NCI-H446 treated with DMSO at 0.1 percent for 48 hours (cell line): ENCODE measurements around the gene AIM2.
"Not testable (repeated sequence)": the region's sequence is repeated elsewhere in the genome, so short reads cannot be mapped to it uniquely, and the experiment has no call there.

Experiments
- DNase-seq: peaks from one replicate; lab custom pipeline; 2025; lab: John Stamatoyannopoulos, UW

The AIM2 gene, protein sequence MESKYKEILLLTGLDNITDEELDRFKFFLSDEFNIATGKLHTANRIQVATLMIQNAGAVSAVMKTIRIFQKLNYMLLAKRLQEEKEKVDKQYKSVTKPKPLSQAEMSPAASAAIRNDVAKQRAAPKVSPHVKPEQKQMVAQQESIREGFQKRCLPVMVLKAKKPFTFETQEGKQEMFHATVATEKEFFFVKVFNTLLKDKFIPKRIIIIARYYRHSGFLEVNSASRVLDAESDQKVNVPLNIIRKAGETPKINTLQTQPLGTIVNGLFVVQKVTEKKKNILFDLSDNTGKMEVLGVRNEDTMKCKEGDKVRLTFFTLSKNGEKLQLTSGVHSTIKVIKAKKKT

GRCh38 chr1:159076438-159077119, at the start of gene AIM2:
TSS of gene AIM2 (minus strand) at chr1:159076766. CDS start at chr1:159073499, 3,267 bp downstream.
- no peak for DNase-seq

GRCh38 chr1:159123587-159123986, 47.0 kb upstream of the AIM2 start:
- DNase-seq, result no peak

GRCh38 chr1:159122005-159122621, 45.5 kb upstream of the AIM2 start:
- peak; percentile 56 for DNase-seq

DNA sequence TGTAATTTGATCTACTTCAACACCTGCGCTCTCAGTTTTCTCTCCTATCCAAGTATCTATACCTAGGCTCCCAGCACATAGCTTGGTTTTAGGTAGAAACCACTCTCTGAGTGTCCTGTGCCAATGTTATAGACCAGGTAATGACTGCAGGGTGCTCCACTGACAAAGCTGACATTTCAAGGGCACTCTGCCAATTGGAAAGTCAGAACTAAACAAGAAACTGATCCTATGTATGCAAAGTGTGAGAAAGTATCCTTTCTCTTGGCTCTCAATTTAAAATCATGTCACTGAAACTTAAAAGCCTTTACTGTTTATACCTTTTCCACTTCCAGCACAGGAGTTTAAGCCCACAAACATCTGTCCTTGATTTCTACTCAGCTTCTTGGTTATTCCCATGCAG, 45.0 kb upstream of the AIM2 start:
- no peak for DNase-seq

DNA sequence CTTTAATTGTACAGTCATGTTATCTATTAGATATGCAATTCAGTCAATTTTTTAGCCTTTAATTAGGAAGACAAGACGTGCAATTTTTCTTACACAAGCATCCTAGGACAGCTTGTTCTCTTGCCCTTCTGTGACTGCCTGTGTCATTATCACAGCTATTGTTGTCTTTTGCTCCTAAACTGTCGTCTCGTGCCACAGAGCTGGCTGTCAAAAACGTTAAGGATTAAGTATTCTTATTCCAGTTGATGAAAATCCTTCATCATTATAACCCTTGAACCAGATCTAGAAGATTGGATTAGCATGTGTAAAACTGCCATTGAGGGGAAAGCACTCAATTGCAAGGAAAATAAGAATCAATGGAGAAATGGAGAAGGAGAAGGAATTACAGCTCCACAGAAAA, 43.8 kb upstream of the AIM2 start:
- DNase-seq, result no peak

DNA sequence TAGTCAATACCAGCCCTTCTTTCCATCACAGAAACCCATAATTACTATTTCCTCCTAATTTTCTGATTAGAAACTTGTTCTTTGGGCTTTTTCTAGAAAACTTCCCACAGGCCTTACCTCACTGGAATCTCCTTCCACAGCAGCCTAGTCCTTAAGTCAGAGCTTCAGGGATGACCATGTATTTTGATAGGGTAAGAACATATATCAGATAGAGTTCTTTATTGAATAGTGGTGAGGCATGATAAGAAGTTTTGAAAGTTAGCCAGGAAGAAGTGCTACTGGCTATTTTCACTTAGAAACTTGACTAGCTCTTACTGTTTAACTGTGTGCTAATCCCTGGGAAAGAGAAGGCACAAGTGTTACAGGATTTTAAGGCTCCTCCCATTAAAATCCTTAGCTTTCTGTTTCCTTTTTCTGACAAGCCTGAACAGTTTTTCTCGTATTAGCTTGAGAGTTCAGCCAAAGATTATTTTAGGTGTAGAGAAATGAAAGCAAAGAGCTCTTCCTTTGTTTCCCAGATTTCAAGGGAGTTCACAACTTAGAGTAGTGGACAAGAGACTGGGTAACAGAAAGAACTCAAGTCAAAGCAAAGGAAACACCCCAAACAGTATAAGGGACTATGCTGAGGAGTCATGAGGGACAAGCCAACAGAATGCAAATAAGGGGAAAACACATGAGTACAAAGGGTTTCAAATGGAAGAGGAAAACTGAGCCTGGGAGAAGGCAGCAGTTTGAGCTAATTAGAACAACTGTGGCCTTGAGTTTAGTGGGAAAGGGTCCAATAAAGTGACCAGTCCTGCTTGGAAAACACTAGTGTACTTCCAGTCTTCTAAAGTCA, 37.2 kb upstream of the AIM2 start:
- DNase-seq, result no peak

DNA sequence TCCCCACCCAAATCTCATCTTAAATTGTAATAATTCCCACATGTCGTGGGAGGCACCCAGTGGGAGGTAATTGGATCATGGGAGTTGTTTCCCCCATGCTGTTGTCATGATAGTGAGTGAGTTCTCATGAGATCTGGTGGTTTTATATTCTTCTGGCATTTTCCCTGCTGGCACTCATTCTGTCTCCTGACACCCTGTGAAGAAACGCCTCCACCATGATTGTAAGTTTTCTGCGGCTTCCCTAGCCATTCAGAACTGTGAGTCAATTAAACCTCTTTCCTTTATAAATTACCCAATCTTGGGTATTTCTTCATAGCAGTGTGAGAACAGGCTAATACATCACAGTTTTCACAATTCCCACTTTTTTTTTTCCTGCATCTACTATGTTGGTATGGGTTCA, 26.5 kb upstream of the AIM2 start:
- DNase-seq, result not testable (repeated sequence)

- no peak for DNase-seq
These were observed 24.0 kb upstream of the AIM2 start for GRCh38 chr1:159100589-159100988.

- no peak for DNase-seq
These were observed 22.0 kb upstream of the AIM2 start for GRCh38 chr1:159098596-159098995.

DNA sequence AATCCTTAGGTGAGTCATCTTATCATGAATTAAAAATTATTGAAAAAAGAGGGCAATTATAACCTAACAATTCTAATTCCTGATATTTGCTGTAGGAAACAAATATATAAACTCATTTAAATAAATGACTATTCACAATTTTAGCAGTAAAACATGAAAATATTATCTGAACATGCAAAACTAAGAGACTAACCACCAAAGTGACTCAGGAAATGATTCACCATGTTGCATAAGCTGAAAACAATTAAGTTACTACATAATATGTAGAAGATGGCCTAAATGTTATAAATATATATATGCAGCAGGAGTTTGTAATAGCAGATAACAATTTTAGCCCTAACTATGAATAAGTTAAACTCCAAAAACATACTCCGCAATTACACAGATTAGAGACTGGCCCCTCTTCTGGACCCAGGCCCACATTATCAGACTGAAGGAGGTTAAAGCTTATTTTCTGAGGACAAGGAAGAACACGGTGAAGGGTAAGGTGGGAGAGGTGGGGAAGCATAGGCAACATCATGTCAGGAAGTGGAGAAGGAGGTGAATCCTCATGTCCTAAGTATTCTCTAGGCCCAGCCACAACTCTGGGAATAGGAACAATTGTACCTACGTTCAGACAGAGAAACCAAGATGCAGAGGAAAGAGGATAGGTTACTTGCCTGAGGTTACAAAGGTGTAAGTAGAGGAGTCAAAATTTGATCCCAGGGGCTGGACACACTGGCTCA, 15.6 kb upstream of the AIM2 start:
- no peak for DNase-seq

GRCh38 chr1:159091607-159092031, 15.1 kb upstream of the AIM2 start:
- no peak for DNase-seq

DNA sequence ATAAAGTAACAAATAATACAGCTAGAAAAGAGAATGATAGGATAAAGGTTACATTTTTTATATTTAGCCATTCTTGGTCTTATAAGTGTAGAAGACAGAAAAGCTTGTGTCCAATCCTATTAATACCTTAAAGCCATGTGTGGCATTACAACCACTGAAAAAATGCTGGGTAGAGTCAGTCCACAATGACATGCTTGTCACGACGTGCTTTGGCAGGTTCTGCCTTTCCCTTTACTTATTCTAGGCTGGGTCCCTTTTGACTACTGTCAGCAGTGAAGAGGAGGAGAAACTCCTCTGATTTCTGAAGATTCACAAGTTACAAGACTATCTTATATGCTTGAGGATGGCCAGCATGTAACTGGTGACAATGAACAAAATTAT, 14.6 kb upstream of the AIM2 start:
- DNase-seq, result no peak

DNA sequence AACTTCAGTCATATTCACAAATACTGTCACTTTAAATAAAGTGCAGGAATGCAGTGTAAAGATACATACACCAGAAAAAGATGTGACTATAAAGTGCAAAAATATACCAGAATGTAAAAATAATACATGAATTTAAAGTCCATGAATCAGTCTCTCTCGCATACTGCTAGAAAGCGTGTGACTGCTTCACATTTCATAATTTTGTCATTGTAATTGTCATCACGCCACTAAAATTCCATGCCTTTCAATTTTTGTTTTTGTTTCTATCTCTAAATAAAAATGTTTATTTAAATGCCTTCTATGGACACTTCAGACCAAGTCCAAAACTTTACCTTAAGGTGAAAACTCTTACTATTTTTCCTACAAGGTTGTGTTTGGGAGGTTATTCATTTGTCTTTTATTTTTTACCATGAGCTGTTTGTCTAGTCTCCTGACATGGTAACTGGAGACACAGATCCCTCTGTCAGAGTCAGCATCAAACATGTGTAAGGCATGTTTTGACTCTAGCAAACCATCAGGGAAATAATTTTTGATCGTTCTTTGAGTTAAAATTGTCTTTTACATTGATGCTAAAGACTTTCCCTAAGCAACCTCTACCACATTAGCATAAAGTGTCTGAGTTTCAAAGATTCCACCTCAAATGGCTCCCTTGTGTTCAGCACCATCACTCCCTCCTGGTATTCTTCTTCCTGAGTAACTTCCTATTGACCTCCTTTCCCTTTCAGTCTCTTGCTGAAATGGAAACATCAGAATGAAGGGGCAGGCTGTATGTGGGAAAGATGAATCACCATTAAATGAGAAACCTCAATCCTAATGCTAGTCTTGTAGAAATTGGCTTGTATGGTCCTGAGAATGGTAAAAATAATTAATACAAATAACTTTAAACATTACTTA, 14.0 kb upstream of the AIM2 start:
- DNase-seq, result no peak

- no peak for DNase-seq
These were observed 12.7 kb upstream of the AIM2 start for GRCh38 chr1:159089184-159089791.

- no peak for DNase-seq
These were observed 12.1 kb upstream of the AIM2 start for GRCh38 chr1:159088546-159089183.

DNA sequence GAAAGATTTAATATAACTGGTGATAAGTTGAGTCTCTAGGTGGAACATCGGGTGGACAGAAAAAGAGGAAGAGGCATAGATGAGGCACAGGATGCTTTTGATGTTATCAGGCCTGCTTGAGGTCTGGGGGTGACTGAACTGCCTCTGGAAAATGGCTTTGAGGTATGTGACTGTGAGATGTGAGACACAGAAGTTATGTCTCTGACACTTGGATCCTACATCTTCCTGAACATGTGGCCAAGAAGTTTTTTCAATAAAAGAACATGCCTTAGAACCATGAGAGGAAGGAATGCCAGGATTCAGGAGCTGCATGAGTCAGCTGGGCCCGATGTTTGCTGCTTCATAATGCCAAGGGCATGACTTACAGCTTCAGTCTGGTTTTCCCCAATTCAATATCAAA, 11.5 kb upstream of the AIM2 start:
- no peak for DNase-seq

DNA sequence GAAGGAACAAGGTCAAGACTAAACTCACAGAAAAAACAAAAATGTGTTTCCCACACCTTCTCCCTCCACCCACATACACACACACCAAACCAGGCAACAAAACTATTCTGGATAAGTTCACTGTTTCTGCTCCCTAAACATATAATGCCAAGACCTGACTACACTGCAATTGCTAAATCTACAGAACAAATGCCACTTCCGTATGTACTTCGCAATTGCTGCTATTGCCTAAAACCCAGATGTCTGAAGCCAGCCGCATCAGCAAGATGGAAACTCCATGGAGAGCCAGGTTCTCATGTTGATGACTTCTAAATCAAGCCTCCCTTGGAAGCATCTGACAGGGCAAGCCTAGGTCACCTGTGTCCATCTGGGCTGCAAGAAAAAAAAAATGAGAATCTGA, 8.3 kb upstream of the AIM2 start:
- DNase-seq, result no peak

DNA sequence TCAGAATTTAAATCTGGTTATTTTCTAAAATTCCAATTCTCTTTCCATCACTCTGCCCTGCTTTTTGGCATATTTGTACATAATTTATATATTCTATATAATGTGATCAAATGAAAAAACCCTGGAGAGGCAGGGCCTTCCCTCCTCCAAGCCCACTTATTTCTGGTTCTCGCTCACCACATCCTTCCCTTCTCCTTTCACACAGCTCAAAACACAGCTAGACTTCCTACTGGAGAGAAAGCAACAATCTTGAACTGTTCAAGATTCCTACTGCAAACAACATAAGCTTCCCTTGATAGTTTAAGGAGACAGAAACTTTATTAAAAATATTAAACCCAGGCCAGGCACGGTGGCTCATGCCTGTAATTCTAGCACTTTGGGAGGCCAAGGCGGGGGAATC, 7.6 kb upstream of the AIM2 start:
- DNase-seq, result no peak

DNA sequence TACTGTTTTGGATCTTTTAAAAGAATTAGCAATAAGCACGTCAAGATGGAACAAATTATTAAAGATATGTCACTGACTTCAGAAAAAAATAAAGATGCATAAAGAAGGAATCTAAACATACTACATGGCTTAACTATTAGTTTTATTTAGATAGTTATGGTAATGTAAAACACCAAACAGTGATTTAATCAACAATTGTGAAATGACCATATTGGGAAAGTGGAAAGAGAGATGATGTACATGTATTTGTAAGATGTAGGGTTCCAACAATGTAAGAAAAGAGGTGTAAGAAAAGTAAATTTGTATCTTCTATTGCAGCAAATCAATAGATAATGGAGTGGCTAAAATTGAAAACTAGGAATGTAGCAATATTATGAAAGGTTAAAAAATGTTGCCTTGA, 6.4 kb upstream of the AIM2 start:
- DNase-seq, result no peak

GRCh38 chr1:159081626-159082025, 5.1 kb upstream of the AIM2 start:
- DNase-seq, result no peak
